ENCODE data around the gene NTRK2.
A peak's percentile ranks its signal among the peaks of the same experiment; 100 is the strongest.

Gene NTRK2

GRCh38 chr9:84832453-84832852 is 162.9 kb downstream of the NTRK2 start:
- TF ChIP-seq CEBPB (IDR thresholded peaks at IDR 0.05): peak; percentile 63
- TF ChIP-seq TEAD4 (IDR thresholded peaks at IDR 0.05): no peak
- TF ChIP-seq EGR1 (IDR thresholded peaks at IDR 0.05): no peak
- TF ChIP-seq USF1 (IDR thresholded peaks at IDR 0.05): no peak
- no peak for TF ChIP-seq EP300 (IDR thresholded peaks at IDR 0.05; ENCODE audit: borderline replicate concordance)

- TF ChIP-seq RAD21 (IDR thresholded peaks at IDR 0.05; ENCODE audit: low read depth) (no peak), CREB1 (IDR thresholded peaks at IDR 0.05; ENCODE audit: low read depth) (no peak), EGR1 (IDR thresholded peaks at IDR 0.05) (no peak), USF1 (IDR thresholded peaks at IDR 0.05) (no peak), YY1 (IDR thresholded peaks at IDR 0.05; ENCODE audit: low read depth) (no peak), NFIC (IDR thresholded peaks at IDR 0.05) (no peak), REST (IDR thresholded peaks at IDR 0.05; ENCODE audit: low read depth) (no peak), TCF12 (IDR thresholded peaks at IDR 0.05; ENCODE audit: low read depth) (no peak), MAX (IDR thresholded peaks at IDR 0.05) (no peak), TEAD4 (IDR thresholded peaks at IDR 0.05) (no peak), TAF1 (IDR thresholded peaks at IDR 0.05; ENCODE audit: low read depth) (no peak), EP300 (IDR thresholded peaks at IDR 0.05; ENCODE audit: borderline replicate concordance) (no peak)
Observed at GRCh38 chr9:84834426-84834825, 164.9 kb downstream of the NTRK2 start.

- TF ChIP-seq FOXM1 (IDR thresholded peaks at IDR 0.05; ENCODE audit: borderline replicate concordance, low read depth): no peak
Observed at GRCh38 chr9:84835745-84836144, 166.2 kb downstream of the NTRK2 start.

GRCh38 chr9:84838879-84839278 is 169.3 kb downstream of the NTRK2 start:
- TF ChIP-seq EP300 (IDR thresholded peaks at IDR 0.05; ENCODE audit: borderline replicate concordance) (no peak), ZBTB7A (IDR thresholded peaks at IDR 0.05; ENCODE audit: low read depth) (no peak), RAD21 (IDR thresholded peaks at IDR 0.05; ENCODE audit: low read depth) (no peak), REST (IDR thresholded peaks at IDR 0.05; ENCODE audit: low read depth) (no peak), USF1 (IDR thresholded peaks at IDR 0.05) (no peak), FOXM1 (IDR thresholded peaks at IDR 0.05; ENCODE audit: borderline replicate concordance, low read depth) (no peak), EGR1 (IDR thresholded peaks at IDR 0.05) (no peak), CREB1 (IDR thresholded peaks at IDR 0.05; ENCODE audit: low read depth) (no peak), NFIC (IDR thresholded peaks at IDR 0.05) (no peak), TEAD4 (IDR thresholded peaks at IDR 0.05) (no peak)

GRCh38 chr9:84839541-84839940 is 170.0 kb downstream of the NTRK2 start:
- TF ChIP-seq MAX (IDR thresholded peaks at IDR 0.05): no peak
- no peak for TF ChIP-seq USF1 (IDR thresholded peaks at IDR 0.05)
- TF ChIP-seq ZBTB7A (IDR thresholded peaks at IDR 0.05; ENCODE audit: low read depth): no peak
- no peak for TF ChIP-seq RAD21 (IDR thresholded peaks at IDR 0.05; ENCODE audit: low read depth)
- no peak for TF ChIP-seq REST (IDR thresholded peaks at IDR 0.05; ENCODE audit: low read depth)
- TF ChIP-seq TAF1 (IDR thresholded peaks at IDR 0.05; ENCODE audit: low read depth): no peak

Measured in Ishikawa (cell line).